Activated B cell treated with CpG ODN at 0.5 μM for 24 hours (primary cell): ENCODE data around the gene CLCN3. TPM values are rescaled to one million over a fixed set of nuclear protein-coding genes. Genes with fewer than 3 reads are reported as not detected.

ENCODE experiments used
- ATAC-seq: fragments of 200-7000 bp; cut with Tn5 transposase; one replicate; pipeline ENCODE4 v1.10.0; 2021; ENCODE audit warnings: low read depth, mild to moderate bottlenecking, moderate library complexity
- CTCF ChIA-PET: fragments of 350-600 bp; sonication (Branson Sonifier 250); formaldehyde crosslinking; loops from one replicate; lab custom pipeline; 2021; ENCODE audit warnings: antibody characterized with exemption; lab: Charles Lee
- POLR2A ChIA-PET: fragments of 350-600 bp; sonication (Branson Sonifier 250); formaldehyde crosslinking; loops from one replicate; lab custom pipeline; 2021; ENCODE audit warnings: antibody characterized with exemption; lab: Charles Lee
- DNase-seq: peaks from one replicate; pipeline ENCODE4 v3.0.0; 2022
- H3K27ac Mint-ChIP-seq: one replicate; pipeline ENCODE4 v1.8.0; 2020; ENCODE audit warnings: mixed read lengths
- H3K27me3 Mint-ChIP-seq: one replicate; pipeline ENCODE4 v1.8.0; 2021; ENCODE audit warnings: mixed read lengths
- H3K36me3 Mint-ChIP-seq: one replicate; pipeline ENCODE4 v1.8.0; 2021; ENCODE audit warnings: low read depth, mixed read lengths
- H3K4me1 Mint-ChIP-seq: one replicate; pipeline ENCODE4 v1.8.0; 2021; ENCODE audit warnings: mixed read lengths
- H3K4me3 Mint-ChIP-seq: one replicate; pipeline ENCODE4 v1.8.0; 2020; ENCODE audit warnings: mild to moderate bottlenecking, mixed read lengths
- H3K9me3 Mint-ChIP-seq: one replicate; pipeline ENCODE4 v1.8.0; 2020; ENCODE audit warnings: mixed read lengths
- intact Hi-C: fragments of 100-400 bp; cut with micrococcal nuclease; formaldehyde crosslinking; loops from one replicate; pipeline ENCODE4 v1.15.1; 2024
- total RNA-seq: library from RNA; stranded (reverse); gene quantifications from 2 replicates; pipeline ENCODE4 v1.2.3, GENCODE V29; 2022
- TF ChIP-seq, protein P1 (sequence below): fragments of 200-600 bp; IDR thresholded peaks from one replicate; pipeline ENCODE4 v1.8.0; 2022; ENCODE audit warnings: antibody characterized with exemption, mild to moderate bottlenecking

Gene CLCN3
- total RNA-seq, 1 donor from 2014 or later: 28.6 TPM

DNA sequence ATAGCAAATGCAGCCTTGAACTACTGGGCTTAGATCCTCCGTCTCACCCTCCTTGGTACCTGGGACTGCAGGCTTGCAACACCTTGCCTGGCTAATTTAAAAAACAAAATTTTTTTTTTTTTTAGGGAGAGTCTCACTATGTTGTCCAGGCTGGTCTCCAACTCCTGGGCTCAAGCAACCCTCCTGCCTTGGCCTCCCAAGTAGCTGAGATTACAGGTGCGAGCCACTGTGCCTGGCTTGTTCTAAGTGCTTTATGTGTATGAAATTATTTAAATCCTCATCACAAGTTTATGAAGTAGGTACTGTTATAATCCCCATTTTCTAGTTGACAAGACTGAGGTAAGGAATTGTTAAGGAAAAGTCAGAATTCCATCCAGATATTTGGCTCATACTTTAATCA, 43.0 kb downstream of the CLCN3 start:
- Mint-ChIP-seq H3K27me3 (no peaks in the 10 kb centered on the region), H3K4me1 (peaks cover 22% of the 10 kb centered on the region), H3K9me3 (no peaks in the 10 kb centered on the region), H3K4me3 (no peak overlapping the region), H3K27ac (no peak overlapping the region), H3K36me3 (peaks cover 27% of the 10 kb centered on the region)
- ATAC-seq (no peak), DNase-seq (no peak)
- ChIA-PET CTCF (no interaction called here), POLR2A (no interaction called here)
- TF ChIP-seq, protein P1, sequence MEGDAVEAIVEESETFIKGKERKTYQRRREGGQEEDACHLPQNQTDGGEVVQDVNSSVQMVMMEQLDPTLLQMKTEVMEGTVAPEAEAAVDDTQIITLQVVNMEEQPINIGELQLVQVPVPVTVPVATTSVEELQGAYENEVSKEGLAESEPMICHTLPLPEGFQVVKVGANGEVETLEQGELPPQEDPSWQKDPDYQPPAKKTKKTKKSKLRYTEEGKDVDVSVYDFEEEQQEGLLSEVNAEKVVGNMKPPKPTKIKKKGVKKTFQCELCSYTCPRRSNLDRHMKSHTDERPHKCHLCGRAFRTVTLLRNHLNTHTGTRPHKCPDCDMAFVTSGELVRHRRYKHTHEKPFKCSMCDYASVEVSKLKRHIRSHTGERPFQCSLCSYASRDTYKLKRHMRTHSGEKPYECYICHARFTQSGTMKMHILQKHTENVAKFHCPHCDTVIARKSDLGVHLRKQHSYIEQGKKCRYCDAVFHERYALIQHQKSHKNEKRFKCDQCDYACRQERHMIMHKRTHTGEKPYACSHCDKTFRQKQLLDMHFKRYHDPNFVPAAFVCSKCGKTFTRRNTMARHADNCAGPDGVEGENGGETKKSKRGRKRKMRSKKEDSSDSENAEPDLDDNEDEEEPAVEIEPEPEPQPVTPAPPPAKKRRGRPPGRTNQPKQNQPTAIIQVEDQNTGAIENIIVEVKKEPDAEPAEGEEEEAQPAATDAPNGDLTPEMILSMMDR: no peak
- intact Hi-C loops: no loop called here

- ATAC-seq: no peak
- Mint-ChIP-seq H3K4me3 (no peak overlapping the region), H3K27me3 (no peaks in the 10 kb centered on the region), H3K4me1 (peaks cover 22% of the 10 kb centered on the region), H3K27ac (no peak overlapping the region), H3K36me3 (peaks cover 28% of the 10 kb centered on the region), H3K9me3 (no peaks in the 10 kb centered on the region)
- no peak for DNase-seq
- CTCF ChIA-PET: no interaction called here
- POLR2A ChIA-PET: no interaction called here
- intact Hi-C loops: no loop called here
- TF ChIP-seq, protein P1: no peak
Measured at GRCh38 chr4:169663831-169664230, 43.5 kb downstream of the CLCN3 start.

- CTCF ChIA-PET: no interaction called here
- POLR2A ChIA-PET: no interaction called here
- Mint-ChIP-seq H3K27ac (no peak overlapping the region), H3K36me3 (peaks cover 30% of the 10 kb centered on the region), H3K4me3 (no peak overlapping the region), H3K9me3 (no peaks in the 10 kb centered on the region), H3K27me3 (no peaks in the 10 kb centered on the region), H3K4me1 (peaks cover 17% of the 10 kb centered on the region)
- no peak for DNase-seq
- TF ChIP-seq, protein P1: no peak
- intact Hi-C loops: no loop called here
- ATAC-seq: no peak
Measured at GRCh38 chr4:169664615-169665014, 44.2 kb downstream of the CLCN3 start.

DNA sequence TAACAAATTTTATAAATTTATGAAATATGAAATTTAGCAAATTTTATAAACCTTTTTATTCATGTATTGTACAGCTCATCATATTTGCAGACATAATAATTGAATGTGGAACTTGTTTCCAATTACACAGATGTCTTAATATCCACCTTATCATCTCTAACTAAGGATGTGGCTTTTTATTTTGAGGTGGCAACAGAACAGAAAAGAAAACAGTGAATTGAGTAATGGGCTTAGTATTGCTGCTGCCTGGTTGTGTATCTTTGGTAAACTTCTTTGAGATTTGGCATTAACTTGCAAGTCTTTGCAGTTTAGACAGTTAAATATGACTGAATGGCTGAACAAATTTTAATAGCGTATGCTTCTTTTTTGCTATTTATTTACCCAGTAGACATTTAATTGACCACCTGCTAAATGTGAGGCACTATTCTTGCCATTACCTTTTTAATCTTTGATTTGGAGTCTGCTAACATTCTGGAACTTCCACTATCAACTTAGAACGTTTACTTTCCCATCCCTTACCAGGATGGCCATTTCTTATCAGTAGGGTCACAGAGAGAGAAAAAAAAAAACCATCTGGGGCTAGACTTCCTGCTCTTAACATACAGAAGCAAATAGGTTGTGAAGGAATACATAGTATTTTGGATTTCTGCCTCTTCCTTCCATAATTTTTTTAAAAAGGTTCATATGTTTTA, 44.8 kb downstream of the CLCN3 start:
- H3K4me3 Mint-ChIP-seq: no peak overlapping the region
- H3K4me1 Mint-ChIP-seq: peaks cover 15% of the 10 kb centered on the region
- ATAC-seq: no peak
- ChIA-PET CTCF (interaction anchor here (1.0 kb wide), 1 partner anchor 52 kb away, joined by 4 read pairs; the partner anchor contains the start of gene NEK1), POLR2A (no interaction called here)
- no peaks in the 10 kb centered on the region for H3K27me3 Mint-ChIP-seq
- H3K27ac Mint-ChIP-seq: no peak overlapping the region
- intact Hi-C loops: no loop called here
- H3K36me3 Mint-ChIP-seq: peaks cover 31% of the 10 kb centered on the region
- TF ChIP-seq, protein P1: no peak
- H3K9me3 Mint-ChIP-seq: no peaks in the 10 kb centered on the region
- no peak for DNase-seq

- Mint-ChIP-seq H3K9me3 (no peaks in the 10 kb centered on the region), H3K27ac (no peak overlapping the region), H3K27me3 (no peaks in the 10 kb centered on the region), H3K4me3 (no peak overlapping the region), H3K36me3 (peaks cover 43% of the 10 kb centered on the region), H3K4me1 (peaks cover 7% of the 10 kb centered on the region)
- no peak for DNase-seq
- ChIA-PET POLR2A (no interaction called here), CTCF (no interaction called here)
- no peak for ATAC-seq
- intact Hi-C loops: no loop called here
- TF ChIP-seq, protein P1: no peak
Measured at GRCh38 chr4:169668069-169668721, 47.8 kb downstream of the CLCN3 start.
